SK-N-SH treated with all-trans-retinoic acid at 6 μM for 48 hours (cell line): ENCODE data around the gene MAP4K4.

Experiments
- ATAC-seq: fragments of 200-7000 bp; cut with Tn5 transposase; 3 replicates; pipeline ENCODE4 v1.9.1; 2020; ENCODE audit warnings: mild to moderate bottlenecking, moderate library complexity
- ARNTL ChIP-seq: fragments of 450-650 bp; formaldehyde crosslinking; IDR thresholded peaks from 2 replicates; pipeline ENCODE4 v1.5.0; 2020; ENCODE audit warnings: low read depth, mild to moderate bottlenecking, moderate library complexity, borderline replicate concordance
- BACH2 ChIP-seq: fragments of 250-450 bp; sonication (Bioruptor Pico); IDR thresholded peaks from 2 replicates; pipeline ENCODE4 v1.9.0; 2021; ENCODE audit warnings: mild to moderate bottlenecking, borderline replicate concordance
- CSDC2 ChIP-seq: fragments of 250-450 bp; sonication (Bioruptor Pico); IDR thresholded peaks from 2 replicates; pipeline ENCODE4 v1.5.0; 2020; ENCODE audit warnings: mild to moderate bottlenecking, moderate library complexity
- ESRRG ChIP-seq: fragments of 250-450 bp; sonication (Bioruptor Pico); IDR thresholded peaks from 2 replicates; pipeline ENCODE4 v1.6.1; 2021; ENCODE audit warnings: mild to moderate bottlenecking
- GLIS3 ChIP-seq: fragments of 250-450 bp; sonication (Bioruptor Pico); IDR thresholded peaks from 2 replicates; pipeline ENCODE4 v1.5.0; 2020; ENCODE audit warnings: mild to moderate bottlenecking, moderate library complexity
- ISL1 ChIP-seq: fragments of 250-450 bp; sonication (Bioruptor Pico); IDR thresholded peaks from 2 replicates; pipeline ENCODE4 v2.1.2; 2022; ENCODE audit warnings: mild to moderate bottlenecking, moderate library complexity
- OSR1 ChIP-seq: fragments of 250-450 bp; sonication (Bioruptor Pico); IDR thresholded peaks from 2 replicates; pipeline ENCODE4 v1.8.0; 2022; ENCODE audit warnings: moderate library complexity, mild to moderate bottlenecking, inconsistent platforms
- PPARA ChIP-seq: fragments of 250-450 bp; sonication (Bioruptor Pico); IDR thresholded peaks from 2 replicates; pipeline ENCODE4 v1.5.0; 2020; ENCODE audit warnings: mild to moderate bottlenecking, borderline replicate concordance
- RARB ChIP-seq: fragments of 250-450 bp; sonication (Bioruptor Pico); IDR thresholded peaks from 2 replicates; pipeline ENCODE4 v1.8.0; 2021; ENCODE audit warnings: mild to moderate bottlenecking, moderate library complexity
- TCF4 ChIP-seq: fragments of 250-450 bp; sonication (Bioruptor Pico); IDR thresholded peaks from 2 replicates; pipeline ENCODE4 v1.8.0; 2021; ENCODE audit warnings: mild to moderate bottlenecking, moderate library complexity, borderline replicate concordance
- ZC3H10 ChIP-seq: fragments of 250-450 bp; sonication (Bioruptor Pico); IDR thresholded peaks from 2 replicates; pipeline ENCODE4 v1.5.1; 2021; ENCODE audit warnings: mild to moderate bottlenecking, moderate library complexity
- ZFP3 ChIP-seq: fragments of 250-450 bp; sonication (Bioruptor Pico); IDR thresholded peaks from 2 replicates; pipeline ENCODE4 v1.5.0; 2020; ENCODE audit warnings: mild to moderate bottlenecking, moderate library complexity
- ZFP30 ChIP-seq: fragments of 450-650 bp; formaldehyde crosslinking; IDR thresholded peaks from 2 replicates; pipeline ENCODE4 v1.5.0; 2022; ENCODE audit warnings: mild to moderate bottlenecking, moderate library complexity
- ZNF70 ChIP-seq: fragments of 450-650 bp; formaldehyde crosslinking; IDR thresholded peaks from 2 replicates; pipeline ENCODE4 v1.5.0; 2020; ENCODE audit warnings: mild to moderate bottlenecking, moderate library complexity
- ZNF8 ChIP-seq: fragments of 450-650 bp; formaldehyde crosslinking; IDR thresholded peaks from 2 replicates; pipeline ENCODE4 v1.5.0; 2020; ENCODE audit warnings: mild to moderate bottlenecking, moderate library complexity
- TF ChIP-seq, protein P1 (sequence below): fragments of 250-450 bp; sonication (Bioruptor Pico); IDR thresholded peaks from 2 replicates; pipeline ENCODE4 v1.5.0; 2020; ENCODE audit warnings: mild to moderate bottlenecking, moderate library complexity
- TF ChIP-seq, protein P2 (sequence below): fragments of 250-450 bp; sonication (Bioruptor Pico); IDR thresholded peaks from 2 replicates; pipeline ENCODE4 v1.8.0; 2021; ENCODE audit warnings: low read depth, mild to moderate bottlenecking, moderate library complexity, borderline replicate concordance
- TF ChIP-seq, protein P3 (sequence below): fragments of 250-450 bp; sonication (Bioruptor Pico); IDR thresholded peaks from 2 replicates; pipeline ENCODE4 v1.5.1; 2020; ENCODE audit warnings: low read depth, mild to moderate bottlenecking, moderate library complexity
- TF ChIP-seq, protein P4 (sequence below): fragments of 250-450 bp; sonication (Bioruptor Pico); IDR thresholded peaks from 2 replicates; pipeline ENCODE4 v1.5.1; 2021; ENCODE audit warnings: mild to moderate bottlenecking, moderate library complexity
- TF ChIP-seq, protein P5 (sequence below): fragments of 250-450 bp; sonication (Bioruptor Pico); IDR thresholded peaks from 2 replicates; pipeline ENCODE4 v1.8.0; 2020; ENCODE audit warnings: mild to moderate bottlenecking, moderate library complexity, borderline replicate concordance

The MAP4K4 gene

DNA sequence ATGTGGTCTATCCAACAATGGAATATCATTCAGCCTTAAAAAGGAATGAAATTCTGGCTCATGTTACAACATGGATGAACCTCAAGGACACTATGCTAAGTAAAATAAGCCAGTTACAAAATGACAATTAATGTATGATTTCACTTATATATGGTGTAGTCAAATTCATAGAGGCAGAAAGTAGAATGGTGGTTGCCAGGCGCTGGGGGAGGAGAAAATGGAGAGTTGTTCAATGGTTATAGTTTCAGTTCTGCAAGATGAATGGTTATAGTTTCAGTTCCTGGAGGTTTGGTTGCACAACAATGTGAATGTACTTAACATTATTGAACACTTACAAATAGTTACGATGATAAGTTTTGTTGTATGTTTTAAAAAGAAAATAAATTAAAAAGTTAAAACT is 215.0 kb downstream of the MAP4K4 start:
- TF ChIP-seq ZFP3 (CRISPR knock-in tag) = no peak
- no peak for TF ChIP-seq CSDC2 (CRISPR knock-in tag)
- no peak for TF ChIP-seq TCF4 (CRISPR knock-in tag)
- TF ChIP-seq, protein P1, sequence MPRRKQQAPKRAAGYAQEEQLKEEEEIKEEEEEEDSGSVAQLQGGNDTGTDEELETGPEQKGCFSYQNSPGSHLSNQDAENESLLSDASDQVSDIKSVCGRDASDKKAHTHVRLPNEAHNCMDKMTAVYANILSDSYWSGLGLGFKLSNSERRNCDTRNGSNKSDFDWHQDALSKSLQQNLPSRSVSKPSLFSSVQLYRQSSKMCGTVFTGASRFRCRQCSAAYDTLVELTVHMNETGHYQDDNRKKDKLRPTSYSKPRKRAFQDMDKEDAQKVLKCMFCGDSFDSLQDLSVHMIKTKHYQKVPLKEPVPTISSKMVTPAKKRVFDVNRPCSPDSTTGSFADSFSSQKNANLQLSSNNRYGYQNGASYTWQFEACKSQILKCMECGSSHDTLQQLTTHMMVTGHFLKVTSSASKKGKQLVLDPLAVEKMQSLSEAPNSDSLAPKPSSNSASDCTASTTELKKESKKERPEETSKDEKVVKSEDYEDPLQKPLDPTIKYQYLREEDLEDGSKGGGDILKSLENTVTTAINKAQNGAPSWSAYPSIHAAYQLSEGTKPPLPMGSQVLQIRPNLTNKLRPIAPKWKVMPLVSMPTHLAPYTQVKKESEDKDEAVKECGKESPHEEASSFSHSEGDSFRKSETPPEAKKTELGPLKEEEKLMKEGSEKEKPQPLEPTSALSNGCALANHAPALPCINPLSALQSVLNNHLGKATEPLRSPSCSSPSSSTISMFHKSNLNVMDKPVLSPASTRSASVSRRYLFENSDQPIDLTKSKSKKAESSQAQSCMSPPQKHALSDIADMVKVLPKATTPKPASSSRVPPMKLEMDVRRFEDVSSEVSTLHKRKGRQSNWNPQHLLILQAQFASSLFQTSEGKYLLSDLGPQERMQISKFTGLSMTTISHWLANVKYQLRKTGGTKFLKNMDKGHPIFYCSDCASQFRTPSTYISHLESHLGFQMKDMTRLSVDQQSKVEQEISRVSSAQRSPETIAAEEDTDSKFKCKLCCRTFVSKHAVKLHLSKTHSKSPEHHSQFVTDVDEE = no peak
- ATAC-seq = no peak

DNA sequence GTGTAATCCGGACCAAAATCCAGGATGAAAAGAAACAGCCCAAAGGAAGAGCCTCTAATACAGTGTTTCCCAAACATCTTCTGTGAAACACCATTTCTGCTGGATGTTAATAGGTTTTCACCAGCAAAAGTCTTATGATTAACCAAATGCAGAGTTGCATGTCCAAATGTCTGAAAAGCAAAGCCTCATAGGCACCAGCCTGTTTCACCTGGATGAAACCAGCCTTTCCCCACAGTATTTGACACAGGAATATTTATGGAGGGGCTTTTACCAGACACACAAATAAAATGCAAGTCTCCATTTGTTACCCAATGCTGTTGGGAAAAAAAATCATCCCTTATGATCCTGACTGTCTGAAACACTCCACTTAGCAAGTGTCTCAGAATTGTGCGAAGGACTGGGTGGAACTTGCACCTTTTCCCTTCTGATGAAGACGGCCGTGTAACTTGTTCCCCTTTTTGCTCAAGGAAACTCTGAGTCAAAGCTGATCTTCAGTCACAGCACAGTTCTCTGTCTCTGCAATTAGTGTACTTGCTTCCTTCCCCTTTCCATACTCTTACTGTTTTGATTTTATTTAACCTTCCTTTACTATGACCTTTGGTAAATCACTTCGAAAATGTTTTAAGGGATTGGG is 223.9 kb downstream of the MAP4K4 start:
- no peak for ATAC-seq
- no peak for TF ChIP-seq GLIS3 (CRISPR knock-in tag)
- TF ChIP-seq PPARA = no peak
- TF ChIP-seq, protein P2, sequence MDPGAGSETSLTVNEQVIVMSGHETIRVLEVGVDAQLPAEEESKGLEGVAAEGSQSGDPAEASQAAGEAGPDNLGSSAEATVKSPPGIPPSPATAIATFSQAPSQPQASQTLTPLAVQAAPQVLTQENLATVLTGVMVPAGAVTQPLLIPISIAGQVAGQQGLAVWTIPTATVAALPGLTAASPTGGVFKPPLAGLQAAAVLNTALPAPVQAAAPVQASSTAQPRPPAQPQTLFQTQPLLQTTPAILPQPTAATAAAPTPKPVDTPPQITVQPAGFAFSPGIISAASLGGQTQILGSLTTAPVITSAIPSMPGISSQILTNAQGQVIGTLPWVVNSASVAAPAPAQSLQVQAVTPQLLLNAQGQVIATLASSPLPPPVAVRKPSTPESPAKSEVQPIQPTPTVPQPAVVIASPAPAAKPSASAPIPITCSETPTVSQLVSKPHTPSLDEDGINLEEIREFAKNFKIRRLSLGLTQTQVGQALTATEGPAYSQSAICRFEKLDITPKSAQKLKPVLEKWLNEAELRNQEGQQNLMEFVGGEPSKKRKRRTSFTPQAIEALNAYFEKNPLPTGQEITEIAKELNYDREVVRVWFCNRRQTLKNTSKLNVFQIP (CRISPR knock-in tag) = no peak
- TF ChIP-seq ZFP3 (CRISPR knock-in tag) = no peak
- TF ChIP-seq ISL1 (CRISPR knock-in tag) = no peak
- no peak for TF ChIP-seq BACH2
- TF ChIP-seq ZNF70 (CRISPR knock-in tag) = no peak
- TF ChIP-seq, protein P1 = no peak
- no peak for TF ChIP-seq ARNTL (CRISPR knock-in tag)
- TF ChIP-seq ZFP30 (CRISPR knock-in tag) = no peak
- TF ChIP-seq ZNF8 = no peak
- TF ChIP-seq, protein P3, sequence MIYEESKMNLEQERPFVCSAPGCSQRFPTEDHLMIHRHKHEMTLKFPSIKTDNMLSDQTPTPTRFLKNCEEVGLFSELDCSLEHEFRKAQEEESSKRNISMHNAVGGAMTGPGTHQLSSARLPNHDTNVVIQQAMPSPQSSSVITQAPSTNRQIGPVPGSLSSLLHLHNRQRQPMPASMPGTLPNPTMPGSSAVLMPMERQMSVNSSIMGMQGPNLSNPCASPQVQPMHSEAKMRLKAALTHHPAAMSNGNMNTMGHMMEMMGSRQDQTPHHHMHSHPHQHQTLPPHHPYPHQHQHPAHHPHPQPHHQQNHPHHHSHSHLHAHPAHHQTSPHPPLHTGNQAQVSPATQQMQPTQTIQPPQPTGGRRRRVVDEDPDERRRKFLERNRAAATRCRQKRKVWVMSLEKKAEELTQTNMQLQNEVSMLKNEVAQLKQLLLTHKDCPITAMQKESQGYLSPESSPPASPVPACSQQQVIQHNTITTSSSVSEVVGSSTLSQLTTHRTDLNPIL (CRISPR knock-in tag) = no peak
- TF ChIP-seq ESRRG (CRISPR knock-in tag) = no peak
- TF ChIP-seq ZC3H10 (CRISPR knock-in tag) = no peak
- TF ChIP-seq, protein P4, sequence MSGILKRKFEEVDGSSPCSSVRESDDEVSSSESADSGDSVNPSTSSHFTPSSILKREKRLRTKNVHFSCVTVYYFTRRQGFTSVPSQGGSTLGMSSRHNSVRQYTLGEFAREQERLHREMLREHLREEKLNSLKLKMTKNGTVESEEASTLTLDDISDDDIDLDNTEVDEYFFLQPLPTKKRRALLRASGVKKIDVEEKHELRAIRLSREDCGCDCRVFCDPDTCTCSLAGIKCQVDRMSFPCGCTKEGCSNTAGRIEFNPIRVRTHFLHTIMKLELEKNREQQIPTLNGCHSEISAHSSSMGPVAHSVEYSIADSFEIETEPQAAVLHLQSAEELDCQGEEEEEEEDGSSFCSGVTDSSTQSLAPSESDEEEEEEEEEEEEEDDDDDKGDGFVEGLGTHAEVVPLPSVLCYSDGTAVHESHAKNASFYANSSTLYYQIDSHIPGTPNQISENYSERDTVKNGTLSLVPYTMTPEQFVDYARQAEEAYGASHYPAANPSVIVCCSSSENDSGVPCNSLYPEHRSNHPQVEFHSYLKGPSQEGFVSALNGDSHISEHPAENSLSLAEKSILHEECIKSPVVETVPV (CRISPR knock-in tag) = no peak
- TF ChIP-seq, protein P5, sequence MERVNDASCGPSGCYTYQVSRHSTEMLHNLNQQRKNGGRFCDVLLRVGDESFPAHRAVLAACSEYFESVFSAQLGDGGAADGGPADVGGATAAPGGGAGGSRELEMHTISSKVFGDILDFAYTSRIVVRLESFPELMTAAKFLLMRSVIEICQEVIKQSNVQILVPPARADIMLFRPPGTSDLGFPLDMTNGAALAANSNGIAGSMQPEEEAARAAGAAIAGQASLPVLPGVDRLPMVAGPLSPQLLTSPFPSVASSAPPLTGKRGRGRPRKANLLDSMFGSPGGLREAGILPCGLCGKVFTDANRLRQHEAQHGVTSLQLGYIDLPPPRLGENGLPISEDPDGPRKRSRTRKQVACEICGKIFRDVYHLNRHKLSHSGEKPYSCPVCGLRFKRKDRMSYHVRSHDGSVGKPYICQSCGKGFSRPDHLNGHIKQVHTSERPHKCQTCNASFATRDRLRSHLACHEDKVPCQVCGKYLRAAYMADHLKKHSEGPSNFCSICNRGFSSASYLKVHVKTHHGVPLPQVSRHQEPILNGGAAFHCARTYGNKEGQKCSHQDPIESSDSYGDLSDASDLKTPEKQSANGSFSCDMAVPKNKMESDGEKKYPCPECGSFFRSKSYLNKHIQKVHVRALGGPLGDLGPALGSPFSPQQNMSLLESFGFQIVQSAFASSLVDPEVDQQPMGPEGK = no peak
- no peak for TF ChIP-seq RARB (CRISPR knock-in tag)
- TF ChIP-seq OSR1 (CRISPR knock-in tag) = no peak
- no peak for TF ChIP-seq TCF4 (CRISPR knock-in tag)
